GM19023 (cell line): ENCODE results near the gene SERHL2.
"Not testable (repeated sequence)": the region's sequence is repeated elsewhere in the genome, so short reads cannot be mapped to it uniquely, and the experiment has no call there.

Experiments used
- ATAC-seq: cut with Tn5 transposase; IDR thresholded peaks from one replicate; pipeline ENCODE4 v1.9.1; 2021; ENCODE audit warnings: mild to moderate bottlenecking, moderate library complexity; ENCODE audit not compliant: unreplicated experiment

Gene SERHL2

DNA sequence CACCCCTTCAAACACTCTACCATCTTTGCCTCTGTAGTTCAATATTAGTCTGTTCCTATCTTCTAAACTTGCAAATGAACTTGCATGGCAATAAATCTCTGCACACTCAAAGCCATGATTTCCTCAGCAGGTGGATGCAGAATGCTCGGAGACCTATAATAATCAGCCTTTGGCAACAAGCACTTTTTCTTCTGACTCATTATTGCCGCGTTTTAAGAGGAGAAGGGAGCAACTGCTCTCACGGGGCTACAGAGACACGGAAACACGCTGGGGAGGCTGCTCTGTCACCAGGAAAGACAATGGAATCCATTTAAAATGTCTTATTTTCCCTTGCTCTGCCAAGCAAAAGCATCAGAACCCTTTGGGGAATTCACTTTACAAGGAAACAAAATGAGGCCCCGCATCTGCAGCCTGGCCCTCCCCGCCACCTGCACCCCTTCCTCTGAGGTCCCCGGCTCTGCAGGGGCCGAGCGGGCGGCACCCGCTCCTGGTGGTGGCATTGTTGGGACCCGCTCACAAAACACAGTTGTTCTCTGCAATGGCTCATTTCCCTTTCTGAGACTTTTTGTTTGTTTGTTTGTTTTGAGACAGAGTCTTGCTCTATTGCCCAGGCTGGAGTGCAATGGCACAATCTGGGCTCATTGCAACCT is 18.5 kb upstream of the SERHL2 start:
- ATAC-seq = not testable (repeated sequence)

DNA sequence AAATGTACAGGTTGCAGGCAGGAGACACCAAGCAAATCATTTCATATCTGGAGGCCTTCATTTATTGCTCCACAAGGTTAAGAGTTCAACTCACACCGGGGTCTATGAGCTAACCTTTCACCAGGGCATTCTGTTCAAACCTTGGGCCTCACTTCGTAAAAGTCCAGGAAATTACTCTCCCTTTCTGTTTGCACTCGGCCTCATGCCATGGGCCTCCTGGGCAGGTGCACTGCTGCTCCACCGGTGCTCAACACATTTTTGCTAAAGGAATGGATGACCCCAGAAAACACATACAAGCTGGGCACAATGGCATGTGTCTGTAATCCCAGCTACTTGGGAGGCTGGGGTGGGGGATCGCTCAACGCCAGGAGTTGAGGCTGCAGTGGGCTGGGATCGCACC is 17.6 kb upstream of the SERHL2 start:
- ATAC-seq = no peak

DNA sequence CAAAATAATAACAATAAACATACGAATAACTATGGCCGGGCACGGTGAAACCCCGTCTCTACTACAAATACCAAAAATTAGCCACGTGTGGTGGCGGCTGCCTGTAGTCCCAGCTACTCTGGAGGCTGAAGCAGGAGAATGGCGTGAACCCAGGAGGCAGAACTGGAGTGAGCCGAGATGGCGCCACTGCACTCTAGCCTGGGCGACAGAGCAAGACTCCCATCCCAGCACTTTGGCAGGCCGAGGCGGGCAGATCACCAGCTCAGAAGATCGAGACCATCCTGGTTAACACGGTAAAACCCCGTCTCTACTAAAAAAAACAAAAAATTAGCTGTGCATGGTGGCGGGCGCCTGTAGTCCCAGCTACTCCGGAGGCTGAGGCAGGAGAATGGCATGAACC is 17.1 kb upstream of the SERHL2 start:
- ATAC-seq = not testable (repeated sequence)

DNA sequence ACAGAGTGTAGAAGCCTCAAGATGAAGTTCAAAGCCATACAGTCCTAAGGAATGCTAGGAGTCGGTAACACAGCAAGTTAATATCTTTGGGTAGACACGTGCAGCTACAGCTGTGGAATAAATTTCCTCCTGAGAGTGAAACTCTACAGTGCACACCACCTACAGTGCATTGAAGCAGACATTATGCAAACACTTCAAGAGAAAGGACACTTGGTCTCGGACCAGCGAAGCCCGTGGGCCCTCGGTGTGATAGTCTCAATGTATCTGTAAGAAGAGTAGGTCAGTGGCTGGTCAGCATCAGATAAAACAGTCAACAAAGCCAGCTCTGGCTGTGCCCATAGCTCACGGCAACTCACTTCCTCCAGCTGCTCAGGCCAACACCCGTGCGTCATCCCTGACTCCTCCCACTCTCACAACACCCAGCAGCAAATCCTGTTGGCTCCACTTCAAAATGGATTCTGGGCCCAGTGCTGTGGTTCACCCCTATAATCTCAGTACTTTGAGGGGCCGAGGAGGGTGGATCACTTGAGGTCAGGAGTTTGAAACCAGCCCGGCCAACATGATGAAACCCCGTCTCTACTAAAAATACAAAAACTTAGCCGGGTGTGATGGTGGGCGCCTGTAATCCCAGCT is 16.4 kb upstream of the SERHL2 start:
- ATAC-seq = not testable (repeated sequence)

DNA sequence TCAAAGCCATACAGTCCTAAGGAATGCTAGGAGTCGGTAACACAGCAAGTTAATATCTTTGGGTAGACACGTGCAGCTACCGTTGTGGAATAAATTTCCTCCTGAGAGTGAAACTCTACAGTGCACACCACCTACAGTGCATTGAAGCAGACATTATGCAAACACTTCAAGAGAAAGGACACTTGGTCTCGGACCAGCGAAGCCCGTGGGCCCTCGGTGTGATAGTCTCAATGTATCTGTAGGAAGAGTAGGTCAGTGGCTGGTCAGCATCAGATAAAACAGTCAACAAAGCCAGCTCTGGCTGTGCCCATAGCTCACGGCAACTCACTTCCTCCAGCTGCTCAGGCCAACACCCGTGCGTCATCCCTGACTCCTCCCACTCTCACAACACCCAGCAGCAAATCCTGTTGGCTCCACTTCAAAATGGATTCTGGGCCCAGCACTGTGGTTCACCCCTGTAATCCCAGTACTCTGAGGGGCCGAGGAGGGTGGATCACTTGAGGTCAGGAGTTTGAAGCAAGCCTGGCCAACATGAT is 14.5 kb upstream of the SERHL2 start:
- peak; percentile 50 for ATAC-seq

DNA sequence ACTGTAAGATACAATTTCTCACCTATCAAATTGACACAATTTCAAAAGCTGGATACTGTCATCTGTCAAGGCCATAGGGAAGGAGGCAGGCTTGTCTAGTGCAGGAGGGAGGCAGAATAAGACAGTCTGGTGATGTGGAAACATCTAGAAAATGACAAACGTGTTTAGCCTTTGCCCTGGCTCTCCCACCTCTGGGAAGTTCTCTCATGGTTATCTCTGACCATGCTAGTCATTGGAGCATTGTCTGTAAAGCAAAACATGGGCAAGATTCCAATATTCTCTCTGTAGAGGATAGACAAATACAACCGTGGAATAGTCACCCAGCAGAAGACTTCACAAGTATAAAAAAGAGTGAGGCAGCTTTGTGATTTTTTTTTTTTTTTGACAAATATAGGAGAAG is 9.1 kb upstream of the SERHL2 start:
- ATAC-seq = no peak

DNA sequence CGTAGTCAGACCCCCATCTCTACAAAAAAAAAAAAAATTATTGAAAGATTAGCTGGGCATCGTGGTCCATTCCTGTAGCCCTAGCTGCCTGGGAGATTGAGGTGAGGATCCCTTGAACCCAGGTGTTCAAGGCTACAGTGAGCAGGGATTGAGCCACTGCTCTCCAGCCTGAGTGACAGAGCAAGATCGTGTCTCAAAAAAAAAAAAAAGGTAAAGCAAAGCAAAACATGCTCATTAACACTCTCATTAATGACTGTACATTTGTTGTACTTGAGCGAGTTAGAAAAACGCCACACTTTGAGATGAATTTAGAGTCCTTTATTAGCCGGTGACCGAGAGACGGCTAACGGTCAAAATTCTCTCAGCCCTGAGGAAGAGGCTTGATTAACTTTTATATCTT is 6.2 kb upstream of the SERHL2 start:
- ATAC-seq = no peak

DNA sequence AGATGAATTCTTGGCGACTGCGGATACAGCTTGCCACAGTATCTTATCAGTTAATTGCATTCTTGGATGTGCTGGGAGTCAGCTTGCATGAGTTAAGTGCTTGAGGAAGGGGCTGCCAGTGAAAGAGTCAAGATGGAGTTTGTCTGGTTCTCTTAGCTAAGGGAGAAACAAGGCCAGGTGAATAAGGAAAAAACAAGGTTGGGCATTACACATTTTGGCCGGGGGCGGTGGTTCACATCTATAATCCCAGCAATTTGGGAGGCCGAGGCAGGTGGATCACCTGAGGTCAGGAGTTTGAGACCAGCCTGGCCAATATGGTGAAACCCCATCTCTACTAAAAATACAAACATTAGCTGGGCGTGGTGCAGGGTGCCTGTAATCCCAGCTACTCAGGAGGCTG is 5.6 kb upstream of the SERHL2 start:
- ATAC-seq = not testable (repeated sequence)

DNA sequence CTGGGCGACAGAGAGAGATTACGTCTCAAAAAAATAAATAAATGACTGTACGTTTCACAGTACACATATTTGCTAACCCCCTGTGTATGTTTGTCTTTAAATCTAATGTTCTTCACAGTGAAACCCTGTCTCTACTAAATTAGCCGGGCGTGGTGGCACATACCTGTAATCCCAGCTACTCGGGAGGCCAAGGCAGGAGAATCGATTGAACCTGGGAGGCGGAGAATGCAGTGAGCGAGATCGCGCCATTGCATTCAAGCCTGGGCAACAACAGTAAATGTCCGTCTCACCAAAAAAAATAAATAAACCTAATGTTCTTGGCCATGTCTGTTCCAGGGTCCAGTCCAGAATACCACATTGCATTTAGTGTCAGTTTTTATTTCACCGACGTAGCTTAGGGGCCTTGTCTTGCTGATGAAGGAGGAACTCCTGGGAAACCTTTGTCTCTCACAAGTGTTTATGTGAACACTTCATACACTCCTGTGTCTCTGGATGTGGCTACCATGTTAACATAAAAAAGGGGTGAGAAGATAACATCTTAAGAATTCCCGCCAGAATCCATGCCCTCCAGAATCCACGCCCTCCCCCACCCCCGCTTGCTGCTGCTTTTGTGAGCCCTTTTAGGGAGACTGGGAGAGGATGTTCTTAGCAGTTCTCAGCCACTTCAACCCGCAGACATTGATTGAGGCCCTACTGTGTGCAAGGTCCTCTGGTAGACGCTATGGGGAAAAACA is 5.0 kb upstream of the SERHL2 start:
- no peak for ATAC-seq

DNA sequence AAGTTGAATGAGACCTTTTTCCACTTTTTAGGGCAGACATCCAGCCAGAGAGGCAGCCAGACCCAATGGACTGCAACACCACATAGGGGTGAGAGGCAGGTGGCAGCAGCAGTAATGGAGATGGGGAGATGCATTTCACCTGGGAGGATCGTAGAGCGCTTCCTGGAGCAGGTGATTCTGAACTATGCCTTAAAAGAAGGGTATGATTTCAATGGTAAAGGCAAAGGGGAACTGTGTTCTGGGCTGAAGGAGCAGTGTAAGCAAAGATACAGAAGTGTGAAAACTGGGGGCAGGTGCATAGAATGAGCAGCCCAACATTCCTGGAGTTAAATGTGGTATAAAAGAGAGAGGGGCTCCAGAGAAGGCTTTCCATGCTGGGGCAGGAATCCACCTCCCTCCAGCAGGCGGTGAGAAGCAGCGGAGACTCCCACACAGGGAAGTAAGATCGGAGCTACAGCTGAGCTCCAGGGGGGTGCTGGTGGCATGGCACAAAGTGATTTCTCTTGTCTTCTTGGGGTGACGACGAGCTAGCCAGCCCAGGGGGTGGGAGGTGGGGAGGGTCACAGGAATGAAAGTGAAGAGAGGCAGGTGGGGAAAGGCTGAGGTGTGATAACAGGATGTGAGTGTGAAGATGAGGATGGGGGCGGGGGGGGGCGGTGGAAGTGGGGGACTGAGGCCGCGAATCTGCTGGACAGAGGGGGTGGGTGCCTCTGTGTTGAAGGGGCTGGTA is 4.3 kb upstream of the SERHL2 start:
- no peak for ATAC-seq

DNA sequence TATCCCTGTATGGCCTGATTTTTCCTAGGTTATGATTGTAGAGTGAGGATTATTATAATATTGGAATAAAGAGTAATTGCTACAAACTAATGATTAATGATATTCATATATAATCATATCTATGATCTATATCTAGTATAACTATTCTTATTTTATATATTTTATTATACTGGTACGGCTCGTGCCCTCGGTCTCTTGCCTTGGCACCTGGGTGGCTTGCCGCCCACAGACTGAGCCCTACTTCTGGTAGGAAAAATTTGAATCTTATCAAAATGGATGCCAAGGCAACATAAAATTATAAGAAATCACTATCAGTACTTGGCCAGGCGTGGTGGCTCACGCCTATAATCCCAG is 1.5 kb upstream of the SERHL2 start:
- ATAC-seq = not testable (repeated sequence)

DNA sequence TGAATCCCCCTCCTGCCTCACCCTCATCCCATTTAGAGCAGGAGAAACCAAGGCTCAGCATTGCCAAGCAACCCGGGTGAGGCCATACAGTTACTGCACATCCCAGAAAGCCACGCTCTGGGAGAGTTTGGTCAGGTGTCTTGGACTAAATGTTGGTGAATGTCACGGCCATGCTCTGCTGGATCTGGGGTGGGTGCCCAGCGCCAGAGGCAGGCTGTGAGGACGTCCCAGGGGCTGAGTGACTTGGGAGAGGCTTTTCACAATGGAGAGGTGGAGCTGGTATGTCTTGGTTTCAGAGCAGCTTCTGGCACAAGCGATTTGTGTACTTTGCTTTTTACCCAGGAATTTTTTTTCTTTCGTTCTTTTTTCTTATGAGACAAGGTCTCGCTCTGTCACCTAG is 6.6 kb downstream of the SERHL2 start:
- no peak for ATAC-seq

DNA sequence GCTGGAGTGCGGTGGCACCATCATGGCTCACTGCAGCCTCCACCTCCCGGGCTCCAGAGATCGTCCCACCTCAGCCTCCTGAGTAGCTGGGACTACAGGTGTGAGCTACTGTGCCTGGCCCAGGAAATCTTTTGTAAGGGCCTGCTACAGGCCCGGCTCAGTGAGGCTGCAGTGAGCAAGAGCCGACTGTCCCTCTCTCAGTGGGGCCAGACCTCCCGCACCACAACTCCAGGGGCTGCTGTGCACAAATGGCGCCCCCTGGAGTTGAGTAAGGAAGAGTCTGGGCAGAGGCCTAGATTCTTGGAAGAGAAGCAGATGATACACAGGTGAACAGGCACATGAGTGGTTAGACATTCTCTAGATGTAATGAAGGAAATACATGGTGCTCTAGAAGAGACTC is 7.0 kb downstream of the SERHL2 start:
- ATAC-seq = no peak

DNA sequence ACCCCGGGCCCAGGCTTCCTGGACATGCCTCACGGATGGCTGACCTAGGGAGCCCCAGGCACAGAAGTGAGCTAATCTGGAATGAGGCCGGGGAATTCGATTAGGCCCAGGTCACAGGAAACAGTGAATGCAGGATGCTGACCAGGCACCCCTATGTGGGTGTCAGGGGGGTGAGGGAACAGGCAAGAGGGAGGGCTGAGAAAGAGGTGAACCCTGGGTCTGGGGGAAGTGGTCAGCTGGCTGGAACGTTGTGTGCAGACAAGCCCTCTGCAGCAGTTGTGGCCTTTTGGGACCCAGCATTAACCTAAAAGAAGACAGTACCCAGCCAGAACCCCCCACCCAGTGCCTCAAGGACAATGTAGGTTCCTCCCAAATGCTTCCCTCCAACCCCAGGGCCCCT is 8.1 kb downstream of the SERHL2 start:
- ATAC-seq = no peak

DNA sequence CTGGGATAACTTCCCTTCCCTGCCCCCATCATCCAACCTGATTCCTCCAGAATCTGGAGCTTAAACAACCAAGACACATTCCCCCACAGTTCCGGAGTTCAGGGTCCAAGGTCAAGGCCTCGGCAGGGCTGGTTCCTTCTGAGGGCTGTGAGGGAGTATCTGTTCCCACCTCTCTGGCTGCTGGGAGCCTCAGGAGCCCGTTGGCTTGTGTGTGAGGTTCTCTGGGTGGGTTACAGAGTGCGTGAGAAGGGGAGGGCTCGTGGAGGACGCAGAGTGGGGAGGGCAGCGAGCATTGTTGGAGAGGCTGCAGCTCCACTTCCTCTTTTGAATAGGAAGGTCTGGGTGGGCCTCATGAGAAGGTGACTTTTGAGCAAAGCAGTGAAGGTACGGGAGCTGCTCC is 8.5 kb downstream of the SERHL2 start:
- no peak for ATAC-seq

DNA sequence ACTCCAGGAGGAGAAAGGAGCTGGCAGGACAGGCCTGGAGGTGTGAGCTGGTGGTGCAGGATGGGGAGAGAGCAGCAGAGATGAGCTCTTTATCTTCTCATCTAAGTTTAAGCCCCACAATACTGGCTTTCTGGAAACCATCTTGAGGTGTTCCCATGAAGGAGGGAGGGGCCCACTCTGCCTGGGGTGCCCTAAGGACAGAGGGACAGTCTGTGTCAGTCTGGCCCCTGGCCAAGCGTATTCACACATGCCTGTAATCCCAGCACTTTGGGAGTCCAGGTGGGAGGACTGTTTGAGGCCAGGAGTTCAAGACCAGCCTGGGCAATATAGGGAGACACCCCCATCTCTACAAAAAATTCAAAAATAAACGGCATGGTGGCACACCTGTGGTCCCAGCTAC is 8.9 kb downstream of the SERHL2 start:
- no peak for ATAC-seq

DNA sequence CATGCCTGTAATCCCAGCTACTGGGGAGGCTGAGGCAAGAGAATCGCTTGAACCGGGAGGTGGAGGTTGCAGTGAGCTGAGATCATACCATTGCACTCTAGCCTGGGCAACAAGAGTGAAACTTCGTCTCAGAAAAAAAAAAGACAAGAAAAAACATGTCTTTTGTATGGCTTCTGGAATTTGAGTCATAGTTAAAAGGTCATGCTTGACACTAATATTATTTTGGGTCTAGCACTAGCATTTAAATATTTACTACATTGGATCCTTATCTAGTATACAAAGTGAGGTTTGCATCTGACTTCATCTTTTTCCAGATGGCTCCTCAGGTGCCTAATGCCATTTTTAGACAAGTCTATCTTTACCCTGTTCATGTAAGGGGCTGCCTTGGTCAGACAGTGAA is 10.2 kb downstream of the SERHL2 start:
- ATAC-seq = not testable (repeated sequence)

DNA sequence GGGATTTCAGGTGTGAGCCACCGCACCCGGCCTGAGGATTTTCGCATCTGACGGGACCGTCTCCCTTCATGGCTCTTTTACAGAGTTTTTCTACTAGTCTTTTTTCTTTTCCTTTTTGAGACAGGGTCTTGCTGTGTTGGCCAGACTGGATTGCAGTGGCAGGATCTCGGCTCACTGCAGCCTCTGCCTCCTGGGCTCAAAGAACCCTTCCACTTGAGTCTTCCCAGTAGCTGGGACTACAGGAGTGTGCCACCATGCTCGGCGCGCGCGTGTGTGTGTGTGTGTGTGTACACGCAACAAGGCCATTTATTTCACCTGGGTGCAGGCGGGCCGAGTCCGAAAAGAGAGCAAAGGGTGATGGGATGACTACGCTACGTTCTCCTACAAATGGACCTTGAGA is 10.9 kb downstream of the SERHL2 start:
- ATAC-seq = no peak

DNA sequence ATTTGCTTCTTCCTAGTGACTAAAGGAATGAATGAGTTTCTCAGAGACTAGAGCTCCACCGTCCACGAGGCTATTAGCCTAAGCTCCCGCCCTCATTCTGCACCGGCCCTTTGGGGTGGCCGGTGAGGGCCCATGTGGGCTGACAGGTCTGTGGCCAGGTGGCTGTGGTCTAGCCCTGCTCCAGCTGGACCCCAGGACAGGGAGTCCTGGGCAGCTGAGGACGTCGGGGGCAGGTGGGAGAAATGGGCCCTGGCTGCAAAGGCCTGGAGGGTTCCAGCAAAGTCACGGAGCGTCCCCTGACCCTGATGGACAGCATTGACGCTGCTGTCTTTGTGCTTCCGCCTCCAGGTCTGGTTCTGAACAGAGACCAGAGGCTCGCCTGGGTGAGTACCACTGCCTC is 12.2 kb downstream of the SERHL2 start:
- ATAC-seq = no peak

DNA sequence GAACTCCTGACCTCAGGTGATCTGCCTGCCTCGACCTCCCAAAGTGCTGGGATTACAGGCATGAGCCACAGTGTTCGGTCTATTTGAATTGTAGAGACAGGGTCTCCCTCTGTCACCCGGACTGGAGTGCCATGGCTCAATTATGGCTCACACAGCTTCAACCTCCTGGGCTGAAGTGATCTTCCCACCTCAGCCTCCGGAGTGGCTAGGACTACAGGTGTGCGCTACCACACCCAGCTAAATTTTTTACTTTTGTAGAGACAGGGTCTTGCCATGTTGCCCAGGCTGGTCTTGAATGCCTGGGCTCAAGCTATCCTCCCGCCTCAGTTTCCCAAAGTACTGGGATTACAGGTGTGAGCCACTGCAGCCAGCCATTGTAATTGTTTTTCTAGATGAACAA is 14.2 kb downstream of the SERHL2 start:
- not testable (repeated sequence) for ATAC-seq

DNA sequence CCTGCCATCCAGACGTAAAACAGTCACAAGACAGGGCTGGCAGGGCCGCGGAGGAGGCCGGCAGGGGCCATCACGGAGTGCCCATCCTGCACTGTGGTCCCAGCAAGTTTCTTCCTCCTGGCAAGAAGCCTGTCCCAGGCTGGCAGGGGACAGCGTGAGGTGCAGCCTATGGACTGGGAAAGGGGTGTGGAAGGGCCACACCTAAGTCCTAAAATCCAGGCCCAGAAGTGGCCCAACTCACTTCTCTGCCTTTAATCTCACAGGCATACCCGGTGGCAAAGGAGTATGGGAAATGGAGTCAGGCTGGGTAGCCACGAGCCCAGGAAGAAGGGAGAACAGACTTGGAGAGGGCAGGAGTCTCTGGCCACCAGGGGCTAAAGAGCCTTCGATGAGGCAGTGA is 16.8 kb downstream of the SERHL2 start:
- ATAC-seq = not testable (repeated sequence)
